Large intestine (tissue), 3 donors: ENCODE measurements around the gene IGSF23. TPM values are rescaled to one million over a fixed set of nuclear protein-coding genes. Genes with fewer than 3 reads are reported as not detected.

Source experiments
- DNase-seq, 2 donors: peaks; one replicate each; pipeline versions ENCODE4 v3.0.0 to v3.0.0-alpha.2; 2013
- H3K27ac ChIP-seq: one replicate; pipeline ENCODE4 v1.5.1; 2013; ENCODE audit warnings: low read length
- H3K27me3 ChIP-seq: 2 replicates; pipeline ENCODE4 v1.6.1; 2013; ENCODE audit warnings: low read length; ENCODE audit not compliant: control insufficient read depth, insufficient read depth
- H3K36me3 ChIP-seq: 2 replicates; pipeline ENCODE4 v1.6.1; 2013; ENCODE audit warnings: low read length; ENCODE audit not compliant: control insufficient read depth, insufficient read depth
- H3K4me1 ChIP-seq: one replicate; pipeline ENCODE4 v1.6.1; 2013; ENCODE audit warnings: low read length; ENCODE audit not compliant: control insufficient read depth, insufficient read depth
- H3K4me3 ChIP-seq: one replicate; pipeline ENCODE4 v1.5.1; 2013; ENCODE audit warnings: low read length
- H3K9me3 ChIP-seq: one replicate; pipeline ENCODE4 v1.6.1; 2013; ENCODE audit warnings: mild to moderate bottlenecking, low read depth, low read length, moderate library complexity; ENCODE audit not compliant: control insufficient read depth
- WGBS: methylation state at CpG from one replicate; pipeline ENCODE4 v1.1.5; 2013; ENCODE audit warnings: low lambda C conversion rate; ENCODE audit not compliant: insufficient coverage; 5-methylcytosine and 5-hydroxymethylcytosine counted together
- polyA plus RNA-seq: library from polyadenylated mRNA; unstranded; fragments of 120-200 nt; gene quantifications from one replicate; pipeline ENCODE4 v1.2.1, GENCODE V29; 2013

Gene IGSF23
- polyA plus RNA-seq, 1 donor, result 11.5 TPM

DNA sequence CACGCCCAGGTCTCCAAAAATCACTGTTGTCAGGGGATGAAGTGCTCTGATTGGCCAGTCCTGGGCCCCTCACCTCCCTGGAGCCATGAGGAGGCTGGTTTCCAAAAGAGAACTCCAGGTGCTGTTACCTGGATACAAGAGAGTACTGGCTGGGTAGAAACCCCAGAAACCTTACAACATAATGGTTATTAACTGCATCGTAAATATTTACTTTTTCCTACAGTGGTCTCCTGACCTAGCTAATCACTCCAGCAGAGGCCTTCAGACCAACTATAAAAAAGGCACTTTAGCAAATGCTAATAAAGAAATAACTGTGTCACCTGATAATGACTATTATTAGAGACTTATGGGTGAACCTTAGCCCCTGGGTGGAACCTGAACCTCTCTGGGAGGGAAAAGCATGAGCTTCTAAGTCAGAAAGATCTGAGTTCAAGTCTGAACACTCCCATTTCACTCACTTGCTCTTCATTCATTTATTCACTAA, 1.5 kb upstream of the IGSF23 start:
- H3K27ac ChIP-seq, result peak overlapping the region; percentile 94
- H3K9me3 ChIP-seq, result no peaks in the 10 kb centered on the region
- H3K36me3 ChIP-seq, result no peaks in the 10 kb centered on the region
- peaks cover 64% of the 10 kb centered on the region for H3K4me1 ChIP-seq
- no peak overlapping the region for H3K4me3 ChIP-seq
- H3K27me3 ChIP-seq, result no peaks in the 10 kb centered on the region
- no CpG with 5 or more reads among the region's 2 CpGs for WGBS
- DNase-seq, result peak; percentile 86 to 97

DNA sequence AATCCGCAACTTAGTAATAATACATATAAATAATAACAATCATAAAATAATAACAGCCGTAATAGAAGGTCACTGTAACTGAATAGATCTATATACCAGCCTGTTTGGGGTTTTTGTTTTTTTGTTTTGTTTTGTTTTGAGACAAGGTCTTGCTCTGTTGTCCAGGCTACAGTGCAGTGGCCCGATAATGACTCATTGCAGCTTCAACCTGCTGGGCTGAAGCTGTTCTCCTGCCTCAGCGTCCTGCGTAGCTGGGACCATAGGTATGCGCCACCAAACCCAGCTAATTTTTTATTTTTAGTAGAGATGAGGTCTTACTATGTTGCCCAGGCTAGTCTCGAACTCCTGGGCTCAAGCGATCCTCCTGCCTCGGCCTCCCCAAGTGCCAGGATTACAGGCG, 950 bp downstream of the IGSF23 start:
- Histone ChIP-seq H3K36me3 (peaks cover 3% of the 10 kb centered on the region), H3K27me3 (no peaks in the 10 kb centered on the region), H3K4me1 (peaks cover 57% of the 10 kb centered on the region), H3K27ac (peak overlapping the region; percentile 94), H3K4me3 (peak overlapping the region; percentile 43), H3K9me3 (no peaks in the 10 kb centered on the region)
- DNase-seq, result peak in 1 of 2 donors; percentile 47
- no CpG with 5 or more reads among the region's 10 CpGs for WGBS

DNA sequence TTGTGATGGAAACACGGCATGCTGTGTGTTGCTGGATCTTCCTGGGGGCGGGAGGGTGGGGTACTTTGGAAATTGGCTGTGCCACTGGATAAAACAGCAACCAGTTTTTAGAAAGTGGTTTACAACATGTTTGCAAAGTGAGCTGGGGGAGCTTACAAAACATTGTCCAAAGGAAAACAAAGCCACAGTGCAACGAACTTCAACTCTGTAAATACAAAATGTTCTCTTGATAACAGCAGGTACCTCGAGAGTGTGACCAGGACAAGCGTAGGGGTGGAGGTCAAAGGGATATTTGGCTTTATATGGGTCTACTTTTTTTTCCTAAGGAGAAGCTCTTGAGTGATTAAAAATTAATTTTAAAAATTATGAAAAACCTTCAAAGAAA, 2.5 kb downstream of the IGSF23 start:
- Histone ChIP-seq H3K27ac (peak overlapping the region; percentile 94), H3K27me3 (no peaks in the 10 kb centered on the region), H3K36me3 (peaks cover 3% of the 10 kb centered on the region), H3K9me3 (no peaks in the 10 kb centered on the region), H3K4me1 (peaks cover 46% of the 10 kb centered on the region), H3K4me3 (no peak overlapping the region)
- 20% methylated on average over 1 of the region's 5 CpGs for WGBS
- DNase-seq, result no peak

- H3K4me1 ChIP-seq, result peaks cover 34% of the 10 kb centered on the region
- H3K27ac ChIP-seq, result peak overlapping the region; percentile 41
- 50% methylated on average over 2 of the region's 8 CpGs for WGBS
Measured at GRCh38 chr19:44617110-44617880, 3.9 kb downstream of the IGSF23 start.

DNA sequence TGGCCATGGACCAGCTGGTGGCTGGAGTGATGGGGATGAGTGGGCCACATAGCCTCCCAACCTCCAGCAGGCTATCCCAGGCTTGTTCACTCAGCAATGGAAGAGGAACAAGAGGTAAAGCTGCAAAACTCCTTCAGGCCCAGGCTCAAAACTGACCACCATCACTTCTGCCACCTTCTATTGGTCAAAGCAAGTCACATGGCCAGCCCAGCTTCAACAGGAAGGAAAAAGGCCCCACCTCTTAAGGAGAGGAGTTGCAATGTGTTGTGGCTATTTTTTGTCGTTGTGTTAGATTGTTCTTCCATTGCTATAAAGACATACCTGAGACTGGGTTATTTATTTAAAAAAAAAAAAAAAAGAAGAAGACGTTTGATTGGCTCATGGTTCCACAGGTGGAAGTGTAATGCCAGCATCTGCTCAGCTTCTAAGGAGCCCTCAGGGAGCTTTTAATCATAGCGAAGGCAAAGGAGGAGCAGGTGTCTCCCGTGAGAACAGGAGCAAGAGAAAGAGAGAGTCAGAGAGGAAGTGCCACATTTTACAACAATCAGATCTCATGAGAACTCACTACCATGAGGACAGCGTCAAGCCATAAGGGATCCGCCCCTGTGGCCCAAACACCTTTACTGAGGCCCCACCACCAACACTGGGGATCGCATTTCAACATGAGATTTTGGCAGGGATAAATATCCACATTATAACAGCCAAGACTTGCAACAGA, 5.4 kb downstream of the IGSF23 start:
- Histone ChIP-seq H3K4me3 (no peak overlapping the region), H3K4me1 (peaks cover 19% of the 10 kb centered on the region), H3K9me3 (no peaks in the 10 kb centered on the region), H3K36me3 (peaks cover 6% of the 10 kb centered on the region), H3K27ac (no peak overlapping the region), H3K27me3 (no peaks in the 10 kb centered on the region)
- no peak for DNase-seq
- WGBS, result no CpG with 5 or more reads among the region's 7 CpGs

More at GRCh38 chr19:44617110-44617880, 3.9 kb downstream of the IGSF23 start:
- Histone ChIP-seq H3K36me3 (peaks cover 3% of the 10 kb centered on the region), H3K4me3 (no peak overlapping the region), H3K9me3 (no peaks in the 10 kb centered on the region), H3K27me3 (no peaks in the 10 kb centered on the region)
- no peak for DNase-seq

DNA sequence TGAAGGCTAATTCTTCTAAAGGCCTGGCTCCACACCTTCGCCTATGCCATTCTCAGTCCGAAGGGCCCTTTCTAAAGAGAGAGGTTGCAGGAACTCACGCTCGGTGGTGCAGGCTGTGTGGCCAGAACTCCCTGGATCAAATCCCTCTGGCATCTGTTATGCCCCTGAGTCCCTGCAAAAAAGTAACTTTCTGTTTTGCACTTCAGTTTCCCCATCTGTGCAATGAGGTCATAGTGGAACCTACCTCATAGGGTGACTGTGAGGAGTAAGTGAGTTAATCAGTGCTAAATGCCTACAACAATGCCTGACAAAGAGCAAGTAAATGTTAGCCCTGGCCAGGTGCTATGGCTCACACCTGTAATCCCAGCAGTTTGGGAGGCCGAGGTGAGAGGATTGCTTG, 7.3 kb downstream of the IGSF23 start:
- no peaks in the 10 kb centered on the region for H3K27me3 ChIP-seq
- WGBS, result no CpG with 5 or more reads among the region's 5 CpGs
- H3K27ac ChIP-seq, result no peak overlapping the region
- peak in 1 of 2 donors; percentile 50 for DNase-seq
- H3K36me3 ChIP-seq, result peaks cover 6% of the 10 kb centered on the region
- H3K9me3 ChIP-seq, result no peaks in the 10 kb centered on the region
- H3K4me1 ChIP-seq, result peaks cover 10% of the 10 kb centered on the region
- H3K4me3 ChIP-seq, result no peak overlapping the region

- H3K9me3 ChIP-seq, result no peaks in the 10 kb centered on the region
- H3K27me3 ChIP-seq, result no peaks in the 10 kb centered on the region
- peaks cover 7% of the 10 kb centered on the region for H3K4me1 ChIP-seq
- no peak overlapping the region for H3K4me3 ChIP-seq
- H3K27ac ChIP-seq, result no peak overlapping the region
- peaks cover 8% of the 10 kb centered on the region for H3K36me3 ChIP-seq
- no peak for DNase-seq
- WGBS, result 100% methylated on average over 1 of the region's 6 CpGs
Measured at GRCh38 chr19:44621367-44621766, 8.0 kb downstream of the IGSF23 start.

GRCh38 chr19:44623080-44623479, 9.7 kb downstream of the IGSF23 start:
- WGBS, result no CpG with 5 or more reads among the region's 5 CpGs
- DNase-seq, result peak in 1 of 2 donors; percentile 39
- no peaks in the 10 kb centered on the region for H3K9me3 ChIP-seq
- peaks cover 14% of the 10 kb centered on the region for H3K36me3 ChIP-seq
- no peak overlapping the region for H3K27ac ChIP-seq
- H3K4me3 ChIP-seq, result no peak overlapping the region
- no peaks in the 10 kb centered on the region for H3K27me3 ChIP-seq
- H3K4me1 ChIP-seq, result no peaks in the 10 kb centered on the region

GRCh38 chr19:44623626-44624025, 10.3 kb downstream of the IGSF23 start:
- no CpG with 5 or more reads among the region's 4 CpGs for WGBS
- H3K27ac ChIP-seq, result no peak overlapping the region
- no peaks in the 10 kb centered on the region for H3K9me3 ChIP-seq
- no peaks in the 10 kb centered on the region for H3K4me1 ChIP-seq
- H3K27me3 ChIP-seq, result no peaks in the 10 kb centered on the region
- peaks cover 16% of the 10 kb centered on the region for H3K36me3 ChIP-seq
- no peak overlapping the region for H3K4me3 ChIP-seq
- DNase-seq, result no peak

DNA sequence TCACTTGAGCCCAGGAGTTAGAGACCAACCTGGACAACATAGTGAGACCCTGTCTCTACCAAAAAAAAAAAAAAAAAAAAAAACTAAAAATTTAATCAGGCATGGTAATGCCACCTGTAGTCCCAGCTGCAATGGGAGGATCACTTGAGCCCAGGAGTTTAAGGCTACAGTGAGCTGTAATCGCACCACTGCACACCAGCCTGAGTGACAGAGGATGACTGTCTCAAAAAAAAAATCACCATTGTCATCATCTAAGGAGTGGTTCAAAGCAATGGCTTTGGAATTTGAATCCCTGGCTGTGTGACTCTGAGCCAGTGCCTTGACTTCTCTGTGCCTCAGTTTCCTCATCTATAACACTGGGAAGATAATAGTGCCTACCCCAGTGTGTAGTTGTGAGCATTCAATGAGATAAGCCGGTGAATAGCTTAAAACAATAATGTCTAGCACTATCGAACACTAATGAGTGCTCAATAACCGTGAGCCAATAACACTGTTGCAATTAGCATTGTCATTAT, 11.5 kb downstream of the IGSF23 start:
- Histone ChIP-seq H3K27ac (no peak overlapping the region), H3K27me3 (no peaks in the 10 kb centered on the region), H3K4me3 (no peak overlapping the region), H3K9me3 (no peaks in the 10 kb centered on the region), H3K4me1 (no peaks in the 10 kb centered on the region), H3K36me3 (peaks cover 21% of the 10 kb centered on the region)
- DNase-seq, result no peak
- no CpG with 5 or more reads among the region's 4 CpGs for WGBS
